Endodermal cell (in vitro differentiated cells): Measurements from ENCODE around the gene PRDM16. TPM values are rescaled to one million over a fixed set of nuclear protein-coding genes. Genes with fewer than 3 reads are reported as not detected.
A peak's percentile ranks its signal among the peaks of the same experiment; 100 is the strongest.

Experiments used
- DNase-seq: peaks from one replicate; pipeline ENCODE4 v3.0.0-alpha.2; 2017
- H3K27ac ChIP-seq: 2 replicates; pipeline ENCODE4 v1.5.1; 2013; ENCODE audit warnings: mild to moderate bottlenecking, low read depth, low read length, moderate library complexity
- H3K27me3 ChIP-seq: 2 replicates; pipeline ENCODE4 v1.6.1; 2013; ENCODE audit warnings: mild to moderate bottlenecking, low read length, moderate library complexity; ENCODE audit not compliant: insufficient read depth, control insufficient read depth, poor library complexity, severe bottlenecking
- H3K36me3 ChIP-seq: 2 replicates; pipeline ENCODE4 v1.7.0; 2013; ENCODE audit warnings: mild to moderate bottlenecking, low read length, moderate library complexity; ENCODE audit not compliant: control insufficient read depth, insufficient read depth
- H3K4me1 ChIP-seq: one replicate; pipeline ENCODE4 v1.7.0; 2013; ENCODE audit warnings: low read length; ENCODE audit not compliant: control insufficient read depth, insufficient read depth
- H3K4me3 ChIP-seq: 2 replicates; pipeline ENCODE4 v1.5.1; 2013; ENCODE audit warnings: mild to moderate bottlenecking, low read length, moderate library complexity
- H3K9ac ChIP-seq: 2 replicates; pipeline ENCODE4 v1.6.1; 2013; ENCODE audit warnings: mild to moderate bottlenecking, low read length, moderate library complexity; ENCODE audit not compliant: poor library complexity, severe bottlenecking; ENCODE audit errors: extremely low read depth
- H3K9me3 ChIP-seq: 2 replicates; pipeline ENCODE4 v1.6.1; 2013; ENCODE audit warnings: mild to moderate bottlenecking, low read length, moderate library complexity; ENCODE audit not compliant: control insufficient read depth
- H3K27ac Mint-ChIP-seq: 2 replicates; pipeline ENCODE4 v1.8.0; 2020; ENCODE audit warnings: mixed read lengths
- H3K27me3 Mint-ChIP-seq: 2 replicates; pipeline ENCODE4 v1.8.0; 2021; ENCODE audit warnings: mild to moderate bottlenecking, mixed read lengths; ENCODE audit not compliant: insufficient read depth
- H3K36me3 Mint-ChIP-seq: 2 replicates; pipeline ENCODE4 v1.8.0; 2020; ENCODE audit warnings: low read depth, mixed read lengths
- H3K4me1 Mint-ChIP-seq: 2 replicates; pipeline ENCODE4 v1.8.0; 2020; ENCODE audit warnings: mixed read lengths
- H3K4me3 Mint-ChIP-seq: 2 replicates; pipeline ENCODE4 v1.8.0; 2020; ENCODE audit warnings: mild to moderate bottlenecking, moderate library complexity, mixed read lengths
- H3K9me3 Mint-ChIP-seq: 2 replicates; pipeline ENCODE4 v1.8.0; 2020; ENCODE audit warnings: mild to moderate bottlenecking, mixed read lengths
- WGBS, 2 experiments: methylation state at CpG; one replicate each; pipeline versions ENCODE4 v1.1.5 to v1.1.7; 2013; ENCODE audit warnings: missing lambda C conversion rate in 2 of 2, mixed read lengths in 1 of 2; ENCODE audit not compliant: insufficient coverage in 1 of 2, insufficient read length in 1 of 2; 5-methylcytosine and 5-hydroxymethylcytosine counted together
- total RNA-seq, 2 donors: library from RNA; stranded (reverse); fragmentation: NEBNext Ultra II Directional in 1 of 2; extraction: Animal tissue kit (Norgen Biotek cat#: 25700) in 1 of 2; gene quantifications; 2 replicates in 1 of 2; 3 replicates in 1 of 2; pipeline ENCODE4 v1.2.1, GENCODE V29; 2021
- TF ChIP-seq, protein P1 (sequence below): fragments of 200-600 bp; sonication (generic); conservative IDR thresholded peaks from 2 replicates; pipeline ENCODE4 v1.5.0; 2021; ENCODE audit warnings: antibody characterized with exemption, mild to moderate bottlenecking

Gene PRDM16
- total RNA-seq, 2 donors from 2014 or later: 2.1 to 4.0 TPM

DNA sequence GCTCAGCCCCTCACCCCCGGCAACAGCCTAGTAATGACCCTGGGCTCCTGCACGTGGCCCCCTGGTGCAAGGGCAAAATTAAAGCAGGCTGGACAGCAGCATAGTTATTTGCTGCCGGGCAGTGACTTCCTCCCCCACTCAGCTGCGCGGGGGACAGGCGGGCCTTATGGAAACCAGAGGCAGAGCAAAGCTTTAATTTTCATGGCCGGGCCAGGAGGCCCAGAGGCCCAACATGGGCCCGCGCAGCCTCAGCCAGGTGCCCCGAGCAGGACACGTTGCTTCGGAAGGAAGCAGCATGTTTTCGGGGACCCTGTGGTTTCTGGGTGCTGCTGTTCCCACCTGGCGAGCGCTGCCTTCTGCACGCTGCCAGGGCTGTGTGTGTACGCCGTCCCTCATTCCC lies 295.5 kb downstream of the PRDM16 start:
- no peaks in the 10 kb centered on the region for H3K4me1 Mint-ChIP-seq
- H3K36me3 Mint-ChIP-seq: no peaks in the 10 kb centered on the region
- TF ChIP-seq, protein P1, sequence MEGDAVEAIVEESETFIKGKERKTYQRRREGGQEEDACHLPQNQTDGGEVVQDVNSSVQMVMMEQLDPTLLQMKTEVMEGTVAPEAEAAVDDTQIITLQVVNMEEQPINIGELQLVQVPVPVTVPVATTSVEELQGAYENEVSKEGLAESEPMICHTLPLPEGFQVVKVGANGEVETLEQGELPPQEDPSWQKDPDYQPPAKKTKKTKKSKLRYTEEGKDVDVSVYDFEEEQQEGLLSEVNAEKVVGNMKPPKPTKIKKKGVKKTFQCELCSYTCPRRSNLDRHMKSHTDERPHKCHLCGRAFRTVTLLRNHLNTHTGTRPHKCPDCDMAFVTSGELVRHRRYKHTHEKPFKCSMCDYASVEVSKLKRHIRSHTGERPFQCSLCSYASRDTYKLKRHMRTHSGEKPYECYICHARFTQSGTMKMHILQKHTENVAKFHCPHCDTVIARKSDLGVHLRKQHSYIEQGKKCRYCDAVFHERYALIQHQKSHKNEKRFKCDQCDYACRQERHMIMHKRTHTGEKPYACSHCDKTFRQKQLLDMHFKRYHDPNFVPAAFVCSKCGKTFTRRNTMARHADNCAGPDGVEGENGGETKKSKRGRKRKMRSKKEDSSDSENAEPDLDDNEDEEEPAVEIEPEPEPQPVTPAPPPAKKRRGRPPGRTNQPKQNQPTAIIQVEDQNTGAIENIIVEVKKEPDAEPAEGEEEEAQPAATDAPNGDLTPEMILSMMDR: no peak

DNA sequence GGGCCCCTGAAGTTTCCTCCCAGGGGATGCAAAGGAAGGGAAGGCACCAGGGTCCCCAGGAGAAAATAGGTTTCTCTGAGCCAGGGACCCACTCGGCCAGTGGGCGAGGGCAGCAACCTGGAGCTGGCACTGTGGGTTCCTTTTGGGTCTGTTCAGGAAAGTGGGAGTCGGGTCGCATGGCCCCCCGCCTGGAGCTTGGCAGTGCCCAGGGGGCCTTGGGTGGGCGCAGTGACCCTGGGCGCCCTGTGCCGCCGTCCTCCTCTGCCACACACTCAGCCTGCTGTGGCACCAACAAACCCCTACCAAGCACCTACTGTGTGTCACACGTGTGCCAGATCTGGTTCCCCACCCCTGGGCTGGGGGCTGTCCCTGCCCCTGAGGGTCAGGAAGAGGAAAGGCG lies 296.0 kb downstream of the PRDM16 start:
- Histone ChIP-seq H3K9ac (no peak overlapping the region), H3K9me3 (no peaks in the 10 kb centered on the region), H3K36me3 (no peaks in the 10 kb centered on the region), H3K27ac (peak overlapping the region; percentile 94), H3K27me3 (no peaks in the 10 kb centered on the region), H3K4me3 (no peak overlapping the region), H3K4me1 (no peaks in the 10 kb centered on the region)
- Mint-ChIP-seq H3K4me3 (no peak overlapping the region), H3K36me3 (no peaks in the 10 kb centered on the region), H3K27ac (no peak overlapping the region), H3K4me1 (no peaks in the 10 kb centered on the region), H3K9me3 (no peaks in the 10 kb centered on the region), H3K27me3 (no peaks in the 10 kb centered on the region)
- TF ChIP-seq, protein P1: no peak
- no peak for DNase-seq
- WGBS, 2 experiments: 90 to 94% methylated on average over 6 to 11 of the region's 11 CpGs

More for the DNA sequence above, 295.5 kb downstream of the PRDM16 start:
- Mint-ChIP-seq H3K9me3 (no peaks in the 10 kb centered on the region), H3K27ac (no peak overlapping the region), H3K4me3 (no peak overlapping the region), H3K27me3 (no peaks in the 10 kb centered on the region)
- no peaks in the 10 kb centered on the region for H3K27me3 ChIP-seq
- H3K36me3 ChIP-seq: no peaks in the 10 kb centered on the region
- H3K9ac ChIP-seq: no peak overlapping the region
- H3K4me1 ChIP-seq: no peaks in the 10 kb centered on the region
- no peaks in the 10 kb centered on the region for H3K9me3 ChIP-seq
- WGBS, 2 experiments: 88 to 93% methylated on average over 16 to 18 of the region's 18 CpGs
- H3K27ac ChIP-seq: peak overlapping the region; percentile 94
- no peak overlapping the region for H3K4me3 ChIP-seq
- DNase-seq: no peak

- no peak for DNase-seq
- H3K4me3 ChIP-seq: no peak overlapping the region
- no peaks in the 10 kb centered on the region for H3K27me3 Mint-ChIP-seq
- H3K9ac ChIP-seq: no peak overlapping the region
- H3K36me3 Mint-ChIP-seq: no peaks in the 10 kb centered on the region
- H3K27ac Mint-ChIP-seq: no peak overlapping the region
- no peak overlapping the region for H3K4me3 Mint-ChIP-seq
- H3K27me3 ChIP-seq: no peaks in the 10 kb centered on the region
- 87% methylated on average over 22 of the region's 22 CpGs; no CpG with 5 or more reads in 1 of the 2 experiments for WGBS, 2 experiments
- TF ChIP-seq, protein P1: no peak
- peak overlapping the region; percentile 94 for H3K27ac ChIP-seq
- no peaks in the 10 kb centered on the region for H3K36me3 ChIP-seq
- H3K4me1 ChIP-seq: no peaks in the 10 kb centered on the region
- H3K9me3 Mint-ChIP-seq: no peaks in the 10 kb centered on the region
- no peaks in the 10 kb centered on the region for H3K4me1 Mint-ChIP-seq
- H3K9me3 ChIP-seq: no peaks in the 10 kb centered on the region
Observed at GRCh38 chr1:3365523-3366125, 296.6 kb downstream of the PRDM16 start.
